Measurements from ENCODE around the gene LRRFIP2.

LRRFIP2 gene

DNA sequence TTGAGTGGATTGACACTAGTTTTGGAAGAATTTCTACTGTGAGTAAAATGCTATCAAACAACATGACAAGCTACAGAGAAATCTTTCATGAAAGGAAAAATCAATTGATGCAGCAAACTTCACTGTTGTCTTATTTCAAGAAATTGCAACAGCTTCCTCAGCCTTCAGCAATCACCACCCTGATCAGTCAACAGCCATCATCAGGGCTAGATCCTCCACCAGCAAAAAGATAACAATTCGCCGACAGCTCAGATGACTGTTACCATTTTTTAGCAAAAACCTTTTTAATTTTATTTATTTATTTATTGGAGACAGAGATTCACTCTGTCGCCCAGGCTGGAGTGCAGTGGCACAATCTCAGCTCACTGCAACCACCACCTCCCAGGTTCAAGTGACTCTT is 137.0 kb downstream of the LRRFIP2 start (continued):
- TF ChIP-seq, protein P1, sequence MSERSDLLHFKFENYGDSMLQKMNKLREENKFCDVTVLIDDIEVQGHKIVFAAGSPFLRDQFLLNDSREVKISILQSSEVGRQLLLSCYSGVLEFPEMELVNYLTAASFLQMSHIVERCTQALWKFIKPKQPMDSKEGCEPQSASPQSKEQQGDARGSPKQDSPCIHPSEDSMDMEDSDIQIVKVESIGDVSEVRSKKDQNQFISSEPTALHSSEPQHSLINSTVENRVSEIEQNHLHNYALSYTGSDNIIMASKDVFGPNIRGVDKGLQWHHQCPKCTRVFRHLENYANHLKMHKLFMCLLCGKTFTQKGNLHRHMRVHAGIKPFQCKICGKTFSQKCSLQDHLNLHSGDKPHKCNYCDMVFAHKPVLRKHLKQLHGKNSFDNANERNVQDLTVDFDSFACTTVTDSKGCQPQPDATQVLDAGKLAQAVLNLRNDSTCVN (tag by site-specific recombination; optimal IDR thresholded peaks at IDR 0.05) = no peak
- TF ChIP-seq ZNF223 (tag by site-specific recombination; IDR thresholded peaks at IDR 0.05) (no peak), ZNF335 (tag by site-specific recombination; conservative IDR thresholded peaks at IDR 0.05) (no peak), ZNF623 (tag by site-specific recombination; IDR thresholded peaks at IDR 0.05) (no peak), SALL2 (tag by site-specific recombination; IDR thresholded peaks at IDR 0.05; ENCODE audit: borderline replicate concordance) (no peak), ZNF670 (tag by site-specific recombination; IDR thresholded peaks at IDR 0.05; ENCODE audit: low read depth) (no peak), ZNF2 (tag by site-specific recombination; IDR thresholded peaks at IDR 0.05) (no peak), GFI1B (tag by site-specific recombination; IDR thresholded peaks at IDR 0.05) (no peak)

GRCh38 chr3:37032961-37033360 is 141.4 kb downstream of the LRRFIP2 start:
- POLR2A ChIA-PET = no interaction called here
- H3K4me1 ChIP-seq (ENCODE audit: control insufficient read depth, insufficient read depth, low read length) = no peaks in the 10 kb centered on the region
- H3K27ac ChIP-seq (ENCODE audit: extremely low read depth, low read depth, low read length) = no peak overlapping the region
- no peak overlapping the region for H3K4me3 ChIP-seq (ENCODE audit: low read depth, low read length)
- CTCF ChIA-PET = interaction anchor here (1.0 kb wide), 1 partner anchor 180 kb away, joined by 5 read pairs; no protein-coding TSS in a partner anchor
- peaks cover 5 to 92% of the 10 kb centered on the region in 2 experiments; a peak in 2 of 3 replicates for H3K36me3 ChIP-seq (ENCODE audit: control insufficient read depth in 2 of 2, insufficient read depth in 1 of 2, low read length in 2 of 2)
- no peaks in the 10 kb centered on the region for H3K9me3 ChIP-seq (ENCODE audit: control insufficient read depth, insufficient read depth, low read depth, low read length)
- no peak for TF ChIP-seq GLI4 (tag by site-specific recombination; IDR thresholded peaks at IDR 0.05)
- TF ChIP-seq TSHZ1 (tag by site-specific recombination; IDR thresholded peaks at IDR 0.05; ENCODE audit: borderline replicate concordance) = no peak
- TF ChIP-seq, protein P2, sequence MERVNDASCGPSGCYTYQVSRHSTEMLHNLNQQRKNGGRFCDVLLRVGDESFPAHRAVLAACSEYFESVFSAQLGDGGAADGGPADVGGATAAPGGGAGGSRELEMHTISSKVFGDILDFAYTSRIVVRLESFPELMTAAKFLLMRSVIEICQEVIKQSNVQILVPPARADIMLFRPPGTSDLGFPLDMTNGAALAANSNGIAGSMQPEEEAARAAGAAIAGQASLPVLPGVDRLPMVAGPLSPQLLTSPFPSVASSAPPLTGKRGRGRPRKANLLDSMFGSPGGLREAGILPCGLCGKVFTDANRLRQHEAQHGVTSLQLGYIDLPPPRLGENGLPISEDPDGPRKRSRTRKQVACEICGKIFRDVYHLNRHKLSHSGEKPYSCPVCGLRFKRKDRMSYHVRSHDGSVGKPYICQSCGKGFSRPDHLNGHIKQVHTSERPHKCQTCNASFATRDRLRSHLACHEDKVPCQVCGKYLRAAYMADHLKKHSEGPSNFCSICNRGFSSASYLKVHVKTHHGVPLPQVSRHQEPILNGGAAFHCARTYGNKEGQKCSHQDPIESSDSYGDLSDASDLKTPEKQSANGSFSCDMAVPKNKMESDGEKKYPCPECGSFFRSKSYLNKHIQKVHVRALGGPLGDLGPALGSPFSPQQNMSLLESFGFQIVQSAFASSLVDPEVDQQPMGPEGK (tag by site-specific recombination; IDR thresholded peaks at IDR 0.05) = no peak
- no peak for TF ChIP-seq SP3 (tag by site-specific recombination; IDR thresholded peaks at IDR 0.05)
- TF ChIP-seq ZNF560 (tag by site-specific recombination; IDR thresholded peaks at IDR 0.05; ENCODE audit: borderline replicate concordance) = no peak
- TF ChIP-seq ZNF114 (tag by site-specific recombination; IDR thresholded peaks at IDR 0.05) = no peak
- no peak for TF ChIP-seq GLI2 (tag by site-specific recombination; IDR thresholded peaks at IDR 0.05; ENCODE audit: borderline replicate concordance, low read depth)
- TF ChIP-seq ZNF423 (tag by site-specific recombination; IDR thresholded peaks at IDR 0.05) = no peak
- no peak for TF ChIP-seq ZBTB48 (tag by site-specific recombination; IDR thresholded peaks at IDR 0.05)
- TF ChIP-seq PRDM4 (tag by site-specific recombination; IDR thresholded peaks at IDR 0.05) = no peak
- TF ChIP-seq, protein P1 (tag by site-specific recombination; optimal IDR thresholded peaks at IDR 0.05) = no peak
- no peak for TF ChIP-seq KLF7 (tag by site-specific recombination; IDR thresholded peaks at IDR 0.05; ENCODE audit: borderline replicate concordance)
- TF ChIP-seq BCL11B (tag by site-specific recombination; IDR thresholded peaks at IDR 0.05; ENCODE audit: low read depth) = no peak
- no peak for TF ChIP-seq ZNF391 (tag by site-specific recombination; IDR thresholded peaks at IDR 0.05; ENCODE audit: borderline replicate concordance, low read depth)
- TF ChIP-seq KLF9 (tag by site-specific recombination; IDR thresholded peaks at IDR 0.05; ENCODE audit: low read depth) = no peak
- TF ChIP-seq ZNF48 (tag by site-specific recombination; IDR thresholded peaks at IDR 0.05) = no peak
- no peak for TF ChIP-seq ZNF146 (tag by site-specific recombination; IDR thresholded peaks at IDR 0.05)
- no peak for TF ChIP-seq ZNF266 (tag by site-specific recombination; IDR thresholded peaks at IDR 0.05; ENCODE audit: low read depth)
- TF ChIP-seq ZBTB44 (tag by site-specific recombination; IDR thresholded peaks at IDR 0.05) = no peak

All from HEK293 (cell line).